ENCODE data around the gene FBXW7.

Gene FBXW7

DNA sequence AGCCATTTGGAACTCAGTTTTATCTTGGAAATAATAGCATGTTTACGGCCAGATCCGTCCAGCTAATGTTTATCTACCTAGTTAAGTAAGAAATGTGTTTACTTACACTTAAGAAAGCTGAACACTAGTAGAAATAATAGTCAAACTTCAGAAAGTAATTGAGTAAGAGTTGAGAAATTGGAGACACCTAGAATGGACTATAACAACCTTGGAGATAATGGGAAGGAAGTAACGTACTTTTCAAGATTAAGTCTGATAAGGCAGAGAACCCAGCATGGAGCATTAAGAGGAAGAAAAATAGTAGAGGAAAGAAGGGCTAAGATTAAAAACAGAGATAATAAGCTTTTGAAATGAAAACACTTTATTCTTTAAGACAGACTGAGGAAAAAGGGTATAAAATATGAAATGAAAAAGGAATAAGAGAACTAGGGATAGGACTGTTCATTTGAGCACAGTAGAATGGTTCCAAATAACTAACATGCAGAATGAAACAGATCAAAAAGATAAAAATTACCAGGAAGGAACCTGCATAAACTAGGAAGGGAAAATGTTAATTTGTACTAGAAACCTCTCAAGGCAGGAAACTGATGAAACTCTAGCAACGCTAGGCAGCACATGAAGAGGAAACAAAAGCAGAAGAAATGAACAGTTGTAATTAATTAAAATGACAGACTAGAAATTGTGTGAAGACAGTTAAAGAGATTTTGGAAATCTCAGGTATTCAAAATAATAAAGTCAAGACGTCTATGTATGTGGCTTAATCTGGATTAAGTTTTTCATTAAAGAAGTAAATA lies 71.7 kb downstream of the FBXW7 start:
- DNase-seq: no peak

DNA sequence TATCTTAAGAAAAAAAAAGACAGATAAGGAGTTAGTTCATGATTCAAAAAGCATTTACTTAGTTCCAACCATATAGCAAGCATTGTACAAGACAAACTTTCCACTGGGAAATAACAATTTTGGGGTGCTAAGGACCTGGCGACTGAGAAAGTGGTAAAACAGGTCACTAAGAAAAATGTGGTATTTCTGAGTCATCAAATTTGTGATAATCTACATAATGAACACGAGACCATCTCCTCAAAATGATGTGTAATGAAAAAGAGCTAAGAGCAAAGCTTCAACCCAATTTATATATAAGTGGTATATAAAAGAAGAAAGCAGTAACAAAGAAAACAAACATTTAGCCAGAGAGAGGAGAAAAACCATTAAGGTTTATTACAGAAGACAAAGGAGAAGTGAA lies 72.3 kb downstream of the FBXW7 start:
- DNase-seq: no peak

- no peak for DNase-seq
Observed at GRCh38 chr4:152462695-152463094, 73.2 kb downstream of the FBXW7 start.

DNA sequence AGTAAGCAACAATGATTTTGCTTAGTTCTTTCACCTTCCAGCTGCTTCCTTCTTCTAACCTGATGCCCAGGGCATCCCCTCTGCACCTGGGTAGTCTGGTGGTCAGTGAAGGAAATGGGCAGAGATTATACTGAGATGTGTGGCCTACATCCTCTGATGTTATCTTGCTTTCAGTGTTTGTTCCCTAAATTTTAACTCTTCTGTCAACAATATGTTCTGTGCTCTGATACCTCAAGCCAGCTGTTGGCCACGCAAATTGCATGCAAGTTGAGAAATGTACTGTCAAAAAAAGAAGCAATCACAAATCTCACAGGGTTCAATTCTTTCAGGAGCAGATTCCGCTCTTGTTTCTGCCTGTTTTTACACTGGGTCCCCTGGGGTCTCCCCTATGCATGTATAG lies 73.8 kb downstream of the FBXW7 start:
- no peak for DNase-seq

DNA sequence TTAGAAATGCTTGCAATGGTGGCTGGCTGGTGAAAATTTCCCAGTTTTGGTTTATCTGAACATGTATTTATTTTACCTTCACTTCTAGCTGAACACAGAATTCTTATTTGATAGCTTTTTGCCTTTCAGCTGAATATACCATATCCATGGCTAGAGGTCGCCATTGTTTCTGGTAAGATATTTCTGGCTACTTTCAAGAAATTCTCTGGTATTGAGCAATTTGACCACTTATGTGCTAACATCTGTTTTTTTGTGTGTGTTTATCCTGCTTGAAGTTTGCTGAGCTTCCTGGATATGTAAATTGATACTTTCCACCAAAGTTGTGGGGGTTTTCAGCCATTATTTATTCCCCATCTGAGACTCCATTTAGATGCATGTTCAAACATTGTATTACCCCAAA lies 75.4 kb downstream of the FBXW7 start:
- DNase-seq: no peak

GRCh38 chr4:152459326-152459725 lies 76.6 kb downstream of the FBXW7 start:
- DNase-seq: no peak

DNA sequence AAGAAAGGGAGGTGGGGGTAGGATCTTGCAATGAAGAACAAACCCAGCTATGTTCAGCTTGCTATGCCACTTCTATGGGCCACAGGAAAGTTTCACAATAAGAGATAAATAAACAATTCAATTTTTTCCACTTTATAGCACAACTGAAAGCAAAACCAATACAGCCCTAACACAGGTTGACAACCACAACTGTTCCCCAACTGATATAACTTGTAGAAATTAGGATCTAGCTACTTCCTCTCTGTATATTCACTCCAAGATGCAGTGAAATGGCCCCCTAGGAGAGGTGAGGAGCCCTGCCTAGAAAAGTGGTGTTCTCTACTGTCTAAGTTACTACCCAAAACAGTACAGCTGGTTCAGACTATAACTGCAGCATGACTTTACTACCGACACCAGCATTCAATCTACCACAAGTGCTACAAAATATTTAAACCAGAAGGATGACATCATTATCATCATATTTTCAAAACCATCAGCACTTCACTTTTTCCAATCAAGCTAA lies 77.0 kb downstream of the FBXW7 start:
- DNase-seq: no peak

- DNase-seq: no peak
Observed at GRCh38 chr4:152456609-152457008, 79.3 kb downstream of the FBXW7 start.

GRCh38 chr4:152455311-152455710 lies 80.6 kb downstream of the FBXW7 start:
- DNase-seq: no peak

DNA sequence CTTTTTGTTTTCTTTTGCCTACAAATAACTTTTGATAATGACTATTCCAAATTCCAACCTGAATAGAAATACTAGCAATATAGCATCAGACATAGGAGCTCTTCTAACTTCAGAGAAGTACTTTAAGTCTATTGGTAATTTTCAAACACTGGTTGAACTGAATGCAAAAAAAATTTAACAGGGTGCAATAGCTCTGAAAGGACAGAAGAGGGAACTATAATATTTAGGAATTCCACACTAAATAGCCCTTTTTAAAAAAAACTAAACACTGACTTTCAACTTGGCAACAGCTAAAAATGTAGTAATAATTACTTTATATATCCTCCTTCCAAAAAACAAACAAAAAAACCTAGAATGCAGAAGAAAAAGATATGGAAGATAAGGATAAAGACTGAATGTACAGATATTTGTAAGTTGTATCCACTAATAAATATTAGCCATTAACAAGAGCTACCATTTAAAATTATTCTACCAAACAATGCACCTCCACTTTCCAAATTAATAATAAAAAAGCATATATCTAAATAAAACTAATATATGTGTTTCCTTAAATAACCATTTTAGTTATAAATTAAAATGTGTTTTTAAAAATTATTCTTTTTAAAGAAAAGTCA lies 81.4 kb downstream of the FBXW7 start:
- no peak for DNase-seq

GRCh38 chr4:152451496-152451895 lies 84.4 kb downstream of the FBXW7 start:
- no peak for DNase-seq

DNA sequence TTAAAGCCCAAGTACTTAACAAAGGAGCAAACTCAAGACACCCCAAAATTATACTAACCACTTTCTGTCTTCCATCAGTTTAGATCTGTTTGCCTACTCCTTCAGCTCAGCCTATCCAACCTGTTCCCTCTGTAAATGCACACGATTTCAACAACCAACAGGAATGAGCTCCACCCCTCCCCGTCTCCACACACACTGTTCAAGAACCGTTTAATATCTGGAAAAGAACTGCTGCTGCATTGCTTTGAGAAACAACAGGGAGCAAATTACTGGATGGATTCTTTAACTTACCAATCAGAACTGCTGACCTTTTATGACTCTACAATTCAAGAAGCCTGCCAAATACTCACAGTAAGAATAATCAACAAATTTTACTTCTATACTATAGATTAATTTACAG lies 87.0 kb downstream of the FBXW7 start:
- no peak for DNase-seq

DNA sequence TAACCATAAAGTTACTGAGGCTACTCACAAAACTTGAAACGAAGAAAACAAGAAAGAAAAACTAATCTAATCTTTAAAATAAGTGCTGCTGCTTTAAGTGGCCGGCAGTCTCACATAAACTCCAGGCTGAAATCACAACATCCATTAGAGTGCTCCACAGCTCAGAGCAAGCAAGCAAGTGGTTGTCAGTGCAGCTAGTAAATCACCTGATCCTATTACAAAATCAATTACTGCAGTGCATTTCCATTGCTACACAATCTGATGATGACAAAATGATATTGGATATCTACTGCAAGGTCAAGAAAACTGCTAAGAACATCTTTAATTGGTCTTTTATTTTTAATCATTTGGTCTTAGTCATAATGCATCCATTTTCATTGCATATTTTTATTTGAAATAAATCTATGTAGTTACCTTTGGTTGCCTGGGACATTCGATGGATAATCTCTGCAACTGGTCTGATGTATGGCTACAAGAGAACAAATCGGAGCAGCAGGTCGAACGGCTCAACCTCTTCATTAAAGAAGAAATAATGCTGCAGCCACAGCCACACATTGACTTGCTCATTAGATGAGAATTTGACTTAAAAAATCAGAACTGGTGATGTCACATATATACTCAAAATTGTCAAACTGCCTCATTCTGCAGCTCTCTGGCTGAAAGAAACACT lies 87.7 kb downstream of the FBXW7 start:
- no peak for DNase-seq

GRCh38 chr4:152443859-152444258 lies 92.0 kb downstream of the FBXW7 start:
- DNase-seq: no peak

- DNase-seq: no peak
Observed at GRCh38 chr4:152437561-152437960, 98.3 kb downstream of the FBXW7 start.

GRCh38 chr4:152436384-152436783 lies 99.5 kb downstream of the FBXW7 start:
- no peak for DNase-seq

DNA sequence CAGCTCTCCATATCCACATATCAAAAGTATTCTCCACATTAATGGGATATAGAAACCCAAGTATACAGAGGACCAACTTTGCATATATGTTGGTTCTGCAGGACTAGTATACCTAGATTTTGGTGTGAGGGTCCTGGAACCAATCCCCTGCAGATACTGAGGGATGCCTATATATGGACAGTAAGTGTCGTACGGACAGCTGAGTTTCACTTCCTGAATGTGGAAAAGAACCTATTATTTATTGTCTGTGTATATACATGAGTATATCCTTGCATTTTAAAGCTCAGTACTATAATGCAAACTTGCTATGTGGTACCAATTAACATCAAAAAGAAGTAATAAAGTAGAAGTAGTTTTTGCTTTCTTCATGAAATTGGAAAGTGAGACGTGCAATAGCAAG lies 101.9 kb downstream of the FBXW7 start:
- no peak for DNase-seq

DNA sequence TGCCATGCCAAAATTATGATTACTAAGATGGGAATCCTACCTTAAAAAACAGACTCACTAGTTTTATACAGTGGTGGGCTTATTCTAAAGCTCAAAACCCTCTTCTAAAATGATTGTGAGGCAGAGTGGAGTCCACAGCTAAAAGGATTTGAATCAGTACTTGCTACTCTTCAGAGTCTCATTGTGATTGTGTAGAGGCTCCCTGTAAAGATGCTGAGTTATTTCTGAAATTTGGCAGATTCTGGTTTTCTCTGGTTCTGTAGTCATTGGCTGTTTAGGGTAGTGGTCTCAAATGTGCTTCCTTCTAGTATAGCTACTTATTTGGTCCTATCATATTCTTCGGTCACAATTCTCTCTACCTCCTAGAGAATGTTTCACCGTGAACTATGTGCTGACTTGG lies 104.1 kb downstream of the FBXW7 start:
- no peak for DNase-seq

DNA sequence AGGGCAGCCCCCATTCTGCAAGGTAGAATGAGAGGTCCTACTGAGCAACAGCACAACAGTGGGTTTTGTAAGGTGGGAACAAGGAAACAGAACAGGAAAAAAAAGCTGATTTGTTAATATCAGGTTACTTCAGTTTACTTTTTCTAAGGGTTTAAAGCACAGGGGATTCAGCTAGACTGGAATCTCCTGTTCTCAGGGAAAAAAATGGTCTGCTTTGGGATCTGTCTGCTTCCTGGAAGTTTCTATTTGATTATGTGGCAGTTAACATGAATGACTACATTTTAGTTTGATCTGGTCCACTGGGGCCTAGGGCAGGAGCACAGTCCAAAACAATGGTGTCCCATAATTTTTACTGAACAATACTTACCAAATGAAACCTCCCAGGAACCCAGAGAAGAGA lies 104.6 kb downstream of the FBXW7 start:
- DNase-seq: no peak

- DNase-seq: no peak
Observed at GRCh38 chr4:152430507-152430906, 105.4 kb downstream of the FBXW7 start.

DNA sequence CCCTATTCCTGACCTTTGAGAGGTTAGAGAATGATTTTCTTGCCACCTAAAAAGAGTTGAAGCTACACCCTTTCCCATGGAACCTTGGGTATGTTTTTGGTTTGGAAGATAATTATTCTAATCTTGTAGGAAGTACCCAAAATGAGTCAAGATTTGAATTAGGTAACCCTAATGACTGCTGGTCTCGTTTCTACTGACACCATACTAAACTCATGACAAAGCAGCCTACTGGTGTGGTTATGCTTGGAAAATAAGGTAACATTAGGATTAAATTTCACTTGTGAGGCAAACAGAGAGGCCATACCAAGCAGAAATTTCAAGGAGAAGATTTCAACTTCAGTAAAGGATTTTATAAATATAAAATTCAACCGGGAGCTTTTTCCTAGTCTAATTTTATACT lies 107.9 kb downstream of the FBXW7 start:
- DNase-seq: no peak

GRCh38 chr4:152424977-152425376 lies 110.9 kb downstream of the FBXW7 start:
- no peak for DNase-seq

DNA sequence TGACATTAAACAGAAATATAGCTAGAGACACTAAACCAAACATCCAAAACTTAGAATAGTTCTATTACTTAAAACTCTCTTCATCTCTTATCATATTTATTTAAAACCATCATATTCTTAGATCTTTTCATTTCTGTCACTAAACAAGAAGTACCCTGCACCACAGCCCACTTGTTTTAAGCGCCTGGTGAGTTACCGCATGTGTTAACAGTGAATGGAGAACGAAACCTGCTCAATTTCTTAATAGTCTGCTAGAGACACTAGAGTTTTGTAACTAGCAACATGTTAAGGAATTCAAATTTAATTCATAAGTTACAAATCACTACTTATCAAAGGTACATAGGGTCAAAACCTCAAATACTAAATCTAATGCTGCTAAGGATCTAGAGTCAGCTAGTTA lies 111.5 kb downstream of the FBXW7 start:
- DNase-seq: no peak

DNA sequence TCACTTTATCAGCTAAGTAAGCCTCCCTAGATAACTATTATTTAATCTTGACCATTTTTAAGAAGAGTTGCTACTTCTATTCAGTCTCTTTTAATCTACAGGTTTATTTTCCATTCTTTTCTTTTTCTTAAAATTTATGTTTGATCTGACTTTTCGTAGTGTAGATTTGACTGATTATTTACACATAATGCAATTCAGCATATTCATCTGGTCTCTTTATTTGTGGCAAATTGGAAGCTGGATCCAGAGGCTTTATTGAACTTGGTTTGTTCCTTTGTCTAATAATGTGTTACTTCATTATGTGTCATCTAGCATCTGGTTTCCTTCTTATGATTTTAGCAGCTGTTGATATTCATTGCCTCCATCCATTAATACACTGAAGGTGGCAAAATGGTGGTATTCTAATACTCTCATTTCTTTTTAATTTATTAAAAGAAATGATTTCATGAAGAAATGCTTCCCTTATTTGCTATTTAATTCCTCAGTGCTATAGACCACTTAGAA lies 113.0 kb downstream of the FBXW7 start:
- DNase-seq: no peak

Measured in islet precursor cell (in vitro differentiated cells).